ENCODE measurements around the gene CPNE9.
"Not testable (repeated sequence)": the region's sequence is repeated elsewhere in the genome, so short reads cannot be mapped to it uniquely, and the experiment has no call there.

The CPNE9 gene

GRCh38 chr3:9746330-9746729 is 42.7 kb downstream of the CPNE9 start:
- no peak for DNase-seq (ENCODE audit: low read depth)

- no peak for DNase-seq (ENCODE audit: low read depth)
These were observed 43.6 kb downstream of the CPNE9 start for GRCh38 chr3:9747267-9747666.

DNA sequence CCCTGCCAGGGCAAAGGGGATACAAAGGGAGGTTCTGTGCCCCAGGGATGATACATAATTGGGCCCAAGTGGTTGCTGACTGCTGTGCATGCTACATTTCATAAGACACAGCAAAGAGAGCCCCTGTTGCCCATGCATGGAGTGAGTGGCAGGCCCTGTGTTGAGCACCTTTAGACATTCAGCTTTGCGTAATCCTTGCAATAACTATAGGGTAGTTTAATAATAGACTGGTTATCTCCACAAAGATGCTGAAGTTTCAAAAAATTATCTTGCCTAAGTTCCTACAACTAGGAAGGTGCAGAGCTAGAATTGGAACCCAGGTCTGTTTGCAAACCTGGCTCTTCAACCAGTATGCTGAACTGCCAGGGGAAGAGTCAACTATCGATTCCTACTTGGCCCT is 44.4 kb downstream of the CPNE9 start:
- no peak for DNase-seq (ENCODE audit: low read depth)

- no peak for DNase-seq (ENCODE audit: low read depth)
These were observed 45.6 kb downstream of the CPNE9 start for GRCh38 chr3:9749296-9749644.

DNA sequence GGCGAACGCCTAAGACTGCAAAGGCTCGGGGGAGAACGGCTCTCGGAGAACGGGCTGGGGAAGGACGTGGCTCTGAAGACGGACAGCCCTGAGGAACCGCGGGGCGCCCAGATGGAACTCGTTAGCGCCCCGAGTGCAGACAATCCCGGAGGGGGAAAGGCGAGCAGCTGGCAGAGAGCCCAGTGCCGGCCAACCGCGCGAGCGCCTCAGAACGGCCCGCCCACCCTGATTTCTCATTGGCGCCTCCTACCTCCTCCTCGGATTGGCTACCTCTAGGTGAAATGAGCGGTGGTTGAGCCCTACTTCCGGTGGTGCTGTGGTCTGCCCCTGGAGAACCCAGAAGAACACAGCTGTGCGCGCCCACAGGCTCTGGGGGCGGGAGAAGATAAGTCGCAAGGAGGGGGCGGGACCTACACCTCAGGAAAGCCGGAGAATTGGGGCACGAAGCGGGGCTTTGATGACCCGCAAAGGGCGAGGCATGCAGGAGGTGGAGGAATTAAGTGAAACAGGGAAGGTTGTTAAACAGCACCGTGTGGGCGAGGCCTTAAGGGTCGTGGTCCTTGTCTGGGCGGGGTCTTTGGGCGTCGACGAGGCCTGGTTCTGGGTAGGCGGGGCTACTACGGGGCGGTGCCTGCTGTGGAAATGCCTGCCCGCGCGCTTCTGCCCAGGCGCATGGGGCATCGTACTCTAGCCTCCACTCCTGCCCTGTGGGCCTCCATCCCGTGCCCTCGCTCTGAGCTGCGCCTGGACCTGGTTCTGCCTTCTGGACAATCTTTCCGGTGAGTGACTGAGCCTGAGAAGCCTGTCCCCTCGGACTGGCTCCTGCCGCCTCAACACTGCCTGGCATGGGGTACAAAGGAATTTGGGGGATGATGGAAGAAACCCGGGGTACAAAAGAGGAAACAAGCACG is 46.3 kb downstream of the CPNE9 start, which contains the start of gene OGG1:
Gene OGG1 (plus strand): TSS at position 308 of the 911 bp plus-strand sequence. CDS start 335 bp downstream, at position 643.
- peak; percentile 73 for DNase-seq (ENCODE audit: low read depth)

GRCh38 chr3:9750556-9751411 is 47.2 kb downstream of the CPNE9 start:
- DNase-seq (ENCODE audit: low read depth) = no peak

DNA sequence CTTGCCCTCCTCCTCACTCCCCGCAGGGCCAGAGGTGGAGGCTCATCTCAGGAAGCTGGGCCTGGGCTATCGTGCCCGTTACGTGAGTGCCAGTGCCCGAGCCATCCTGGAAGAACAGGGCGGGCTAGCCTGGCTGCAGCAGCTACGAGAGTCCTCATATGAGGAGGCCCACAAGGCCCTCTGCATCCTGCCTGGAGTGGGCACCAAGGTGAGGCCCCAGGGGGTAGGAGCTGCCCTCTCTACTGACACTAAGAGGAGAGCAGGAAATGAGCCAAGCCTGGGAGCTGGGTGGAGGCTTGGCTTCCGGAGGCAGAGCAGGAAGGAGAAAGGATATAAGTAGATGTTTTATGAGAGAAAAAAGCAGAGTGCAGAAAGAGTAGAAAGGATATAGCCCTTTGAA is 51.0 kb downstream of the CPNE9 start:
- DNase-seq (ENCODE audit: low read depth) = no peak

DNA sequence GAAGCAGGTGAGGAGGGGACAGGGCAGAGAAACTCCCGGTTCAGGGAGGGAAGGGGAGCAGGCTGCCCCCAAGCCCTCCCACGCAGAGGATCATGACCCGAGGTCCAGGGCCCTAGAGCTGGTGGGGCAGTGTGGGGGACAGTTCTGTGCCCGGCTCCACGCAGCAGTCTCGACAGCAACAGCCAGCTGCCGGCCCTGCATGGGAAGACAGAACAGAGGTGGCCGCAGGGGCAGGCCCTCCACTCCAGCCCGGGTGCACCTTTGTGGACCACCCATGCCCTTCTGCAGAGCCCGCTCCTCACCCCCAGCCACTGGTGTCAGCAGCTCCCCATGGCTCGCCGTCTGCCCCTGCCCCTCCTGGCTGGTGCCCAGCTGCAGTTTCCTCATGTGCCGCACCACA is 53.8 kb downstream of the CPNE9 start:
- DNase-seq (ENCODE audit: low read depth) = no peak

DNA sequence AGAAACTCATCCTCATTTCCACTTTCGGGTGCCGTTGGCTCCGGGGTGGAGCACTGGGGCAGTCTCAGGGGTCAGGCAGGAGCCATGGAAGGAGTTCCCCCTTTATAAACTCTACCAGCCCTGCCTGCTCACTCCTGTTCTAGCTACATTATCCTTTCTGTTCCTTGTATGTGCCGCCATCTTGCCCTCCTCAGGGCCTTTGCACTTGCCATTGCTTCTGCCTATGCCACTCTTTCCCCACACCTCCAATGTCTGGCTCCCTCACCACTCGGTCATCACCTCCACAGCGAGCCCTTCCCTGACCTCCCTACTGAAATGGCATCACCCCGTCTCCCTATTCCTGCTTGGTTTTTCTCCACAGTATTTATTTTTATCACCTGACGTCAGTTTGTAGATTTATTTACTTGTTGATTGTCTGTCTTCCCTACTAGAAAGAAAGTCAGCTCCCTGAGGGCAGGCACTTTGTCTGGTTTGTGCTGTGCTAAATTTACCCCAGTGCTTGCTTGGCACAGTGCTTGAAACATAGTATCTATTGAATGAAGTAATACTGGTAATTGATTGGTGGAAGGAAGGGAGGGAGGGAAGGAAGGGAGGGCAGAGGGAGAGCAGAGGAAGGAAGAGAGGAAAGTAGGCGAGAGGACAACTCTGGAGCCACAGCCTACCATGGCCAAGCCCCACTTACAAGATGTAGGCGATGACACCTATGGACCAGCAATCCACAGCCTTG is 57.3 kb downstream of the CPNE9 start:
- no peak for DNase-seq (ENCODE audit: low read depth)

GRCh38 chr3:9761919-9762318 is 58.3 kb downstream of the CPNE9 start:
- no peak for DNase-seq (ENCODE audit: low read depth)

GRCh38 chr3:9762871-9763270 is 59.2 kb downstream of the CPNE9 start:
- no peak for DNase-seq (ENCODE audit: low read depth)

DNA sequence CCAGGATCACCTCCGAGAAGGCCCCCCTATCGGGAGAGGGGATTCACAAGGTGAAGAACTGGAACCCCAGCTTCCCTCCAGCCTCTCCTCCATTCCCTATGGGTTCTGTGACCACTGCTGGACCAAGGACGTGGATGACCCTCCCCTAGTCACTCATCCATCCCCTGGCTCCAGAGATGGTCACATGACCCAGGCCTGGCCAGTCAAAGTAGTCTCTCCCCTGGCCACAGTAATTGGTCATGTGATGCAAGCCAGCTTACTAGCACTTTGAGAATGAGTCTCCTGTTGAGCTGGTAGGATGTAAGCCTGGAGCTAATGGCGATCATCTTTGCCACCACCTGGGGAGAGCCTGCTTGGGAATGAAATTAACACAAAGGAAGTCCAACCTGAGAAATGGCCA is 62.2 kb downstream of the CPNE9 start:
- DNase-seq (ENCODE audit: low read depth) = no peak

DNA sequence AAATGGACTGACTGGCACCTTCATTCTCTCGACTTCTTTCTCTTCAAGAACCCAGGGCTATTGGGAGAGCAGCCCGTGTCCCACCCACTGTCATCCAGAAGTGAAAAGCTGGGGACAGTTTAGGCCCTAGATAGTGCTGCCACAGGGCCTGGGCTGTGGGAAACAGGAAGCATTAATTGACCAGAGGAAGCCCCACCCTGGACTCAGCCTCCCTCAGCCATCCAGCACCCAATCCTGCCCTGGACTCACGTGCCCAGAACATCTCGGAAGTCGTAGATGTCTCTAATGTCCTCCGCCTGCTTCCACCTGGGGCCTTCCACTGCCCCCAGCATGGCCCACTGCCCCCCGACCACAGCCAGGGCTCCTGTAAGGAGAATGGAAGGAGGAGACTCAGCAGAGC is 63.8 kb downstream of the CPNE9 start:
- DNase-seq (ENCODE audit: low read depth) = no peak

- no peak for DNase-seq (ENCODE audit: low read depth)
These were observed 64.6 kb downstream of the CPNE9 start for GRCh38 chr3:9768141-9768775.

DNA sequence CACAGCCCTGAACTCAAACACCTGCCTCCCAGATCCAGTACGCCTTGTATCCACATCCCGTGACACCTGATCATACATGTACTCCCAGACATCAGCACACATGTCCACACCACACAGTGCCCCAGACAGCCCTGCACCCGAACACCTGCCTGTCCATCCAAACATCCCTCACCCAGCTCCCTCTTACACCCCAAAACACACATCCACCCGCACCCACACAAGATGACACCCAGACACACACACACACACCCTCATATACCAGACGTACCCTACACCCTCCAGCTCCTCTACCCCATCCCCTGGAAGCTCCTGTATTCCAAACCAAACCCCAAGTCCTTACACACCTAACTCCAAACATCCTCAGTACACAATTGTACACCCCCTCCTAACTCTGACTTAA is 65.4 kb downstream of the CPNE9 start:
- no peak for DNase-seq (ENCODE audit: low read depth)

DNA sequence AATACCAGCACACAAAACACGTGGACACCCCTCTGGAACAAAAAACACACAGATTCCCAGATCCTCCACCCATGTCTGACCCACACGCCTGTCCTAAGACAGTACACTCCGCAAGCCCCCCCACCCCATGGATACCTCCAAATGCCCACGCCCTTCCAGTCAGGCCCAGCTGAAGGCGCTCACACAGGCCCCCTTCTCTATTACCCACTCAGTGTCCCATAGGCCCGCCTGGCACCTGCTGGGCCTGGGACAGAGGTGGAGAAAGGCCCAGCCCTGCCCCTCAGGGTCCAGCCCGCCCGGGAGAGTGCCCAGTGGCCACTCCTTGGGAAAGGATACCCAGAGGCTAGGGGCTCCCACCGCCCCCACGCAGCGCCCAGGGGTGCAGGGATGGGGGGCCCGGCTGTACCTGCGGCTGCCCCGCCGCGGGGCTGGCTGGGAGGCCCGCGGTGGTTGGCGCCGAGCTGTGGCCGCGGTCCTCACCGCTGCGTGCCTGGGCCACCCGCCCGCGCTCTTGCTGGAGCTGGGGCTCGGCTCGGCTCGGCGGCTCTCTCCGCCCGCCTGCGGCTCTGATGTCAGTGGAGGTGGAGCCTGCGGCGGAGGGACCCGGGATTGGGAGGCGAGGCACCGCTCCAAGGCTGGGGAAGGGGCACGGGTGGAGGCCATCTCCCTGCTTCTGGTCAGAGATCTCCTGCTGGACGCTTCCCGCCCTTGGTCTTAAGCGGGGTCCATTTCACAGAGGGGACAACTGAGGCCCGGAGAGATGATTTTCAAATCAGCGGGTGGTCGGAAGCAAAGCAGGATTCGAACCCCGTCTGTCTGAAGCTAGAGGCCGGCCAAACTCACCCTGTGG is 66.0 kb downstream of the CPNE9 start, which contains the start of gene CAMK1:
Gene CAMK1 (minus strand): TSS at position 522 of the 850 bp plus-strand sequence. CDS start 2,198 bp downstream, outside the sequence.
- no peak for DNase-seq (ENCODE audit: low read depth)

DNA sequence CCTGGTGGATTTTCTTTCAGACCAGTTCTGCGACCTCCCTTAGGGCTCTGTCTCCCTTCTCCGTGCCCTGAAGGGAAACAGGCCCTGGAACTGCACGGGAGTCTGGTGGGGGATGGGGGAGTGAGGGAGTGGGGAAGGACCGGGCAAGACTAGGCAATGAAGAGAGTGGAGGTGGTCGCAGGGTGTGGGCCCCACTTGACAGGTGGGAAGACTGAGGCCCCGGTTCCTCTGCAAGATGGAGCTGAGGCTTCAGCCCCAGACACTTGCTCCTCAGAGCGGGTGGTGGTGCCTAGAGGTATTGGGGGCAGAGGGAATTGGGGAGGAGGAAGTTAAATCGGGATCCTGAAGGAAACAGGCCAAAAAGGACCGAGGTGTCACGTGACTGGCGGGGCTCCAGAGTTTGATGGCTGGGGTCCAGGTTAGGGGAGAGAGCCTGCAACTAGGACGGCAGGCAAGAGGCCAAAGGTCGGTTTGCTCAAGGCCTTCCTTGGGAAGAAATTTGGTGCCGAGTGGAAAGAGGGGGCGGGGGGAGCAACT is 66.7 kb downstream of the CPNE9 start:
- DNase-seq (ENCODE audit: low read depth) = no peak

DNA sequence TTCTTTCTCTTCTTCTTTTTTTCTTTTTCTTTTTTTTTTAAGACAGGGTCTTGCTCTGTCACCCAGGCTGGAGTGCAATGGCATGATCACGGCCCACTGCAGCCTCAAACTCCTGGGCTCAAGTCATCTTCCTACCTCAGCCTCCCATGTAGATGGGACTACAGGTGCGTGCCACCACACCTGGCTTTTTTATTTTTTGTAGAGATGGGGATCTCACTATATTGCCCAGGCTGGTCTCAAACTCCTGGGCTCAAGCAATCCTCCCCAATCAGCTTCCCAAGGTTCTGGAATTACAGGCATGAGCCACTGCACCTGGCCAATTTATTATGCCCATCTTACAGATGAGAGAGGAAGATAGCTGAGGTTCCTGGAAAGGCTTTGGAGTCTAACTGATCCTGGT is 67.4 kb downstream of the CPNE9 start:
- DNase-seq (ENCODE audit: low read depth) = not testable (repeated sequence)

- no peak for DNase-seq (ENCODE audit: low read depth)
These were observed 73.5 kb downstream of the CPNE9 start for GRCh38 chr3:9776896-9777693.

DNA sequence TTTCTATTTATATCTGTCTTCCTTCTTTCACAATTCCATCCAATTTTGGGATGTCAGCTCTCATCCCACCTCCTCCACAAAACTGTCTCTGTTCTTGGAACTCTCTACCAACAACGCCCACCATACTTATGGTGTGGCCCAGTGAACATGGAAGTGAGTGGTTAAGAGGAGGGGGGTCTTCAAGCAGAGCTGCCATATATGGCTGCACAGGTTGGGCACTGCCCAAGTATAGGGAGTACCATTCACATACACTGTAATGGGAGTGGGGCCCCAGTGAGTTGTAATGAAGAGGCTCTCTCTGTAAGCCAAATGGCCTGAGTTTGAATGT is 74.0 kb downstream of the CPNE9 start:
- DNase-seq (ENCODE audit: low read depth) = no peak
